OCI-LY7 (cell line): ENCODE measurements around the gene MYL11.

ENCODE experiments used
- EZH2phosphoT487 ChIP-seq: fragments of 200-600 bp; sonication (generic); IDR thresholded peaks from 2 replicates; pipeline ENCODE4 v1.6.1; 2018; ENCODE audit warnings: low read depth, borderline replicate concordance, mild to moderate bottlenecking, mixed run types, antibody characterized with exemption, low read length, moderate library complexity, mixed read lengths
- TF ChIP-seq, protein P1 (sequence below): fragments of 200-600 bp; sonication (generic); conservative IDR thresholded peaks from 2 replicates; pipeline ENCODE4 v1.5.1; 2014; ENCODE audit warnings: mild to moderate bottlenecking, antibody characterized with exemption, low read length, moderate library complexity, mixed read lengths

- TF ChIP-seq, protein P1, sequence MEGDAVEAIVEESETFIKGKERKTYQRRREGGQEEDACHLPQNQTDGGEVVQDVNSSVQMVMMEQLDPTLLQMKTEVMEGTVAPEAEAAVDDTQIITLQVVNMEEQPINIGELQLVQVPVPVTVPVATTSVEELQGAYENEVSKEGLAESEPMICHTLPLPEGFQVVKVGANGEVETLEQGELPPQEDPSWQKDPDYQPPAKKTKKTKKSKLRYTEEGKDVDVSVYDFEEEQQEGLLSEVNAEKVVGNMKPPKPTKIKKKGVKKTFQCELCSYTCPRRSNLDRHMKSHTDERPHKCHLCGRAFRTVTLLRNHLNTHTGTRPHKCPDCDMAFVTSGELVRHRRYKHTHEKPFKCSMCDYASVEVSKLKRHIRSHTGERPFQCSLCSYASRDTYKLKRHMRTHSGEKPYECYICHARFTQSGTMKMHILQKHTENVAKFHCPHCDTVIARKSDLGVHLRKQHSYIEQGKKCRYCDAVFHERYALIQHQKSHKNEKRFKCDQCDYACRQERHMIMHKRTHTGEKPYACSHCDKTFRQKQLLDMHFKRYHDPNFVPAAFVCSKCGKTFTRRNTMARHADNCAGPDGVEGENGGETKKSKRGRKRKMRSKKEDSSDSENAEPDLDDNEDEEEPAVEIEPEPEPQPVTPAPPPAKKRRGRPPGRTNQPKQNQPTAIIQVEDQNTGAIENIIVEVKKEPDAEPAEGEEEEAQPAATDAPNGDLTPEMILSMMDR = no peak
- TF ChIP-seq EZH2phosphoT487 = no peak
Observed at GRCh38 chr16:30399435-30400186, 25.0 kb downstream of the MYL11 start.
